ENCODE measurements around the gene CDH19. TPM values are rescaled to one million over a fixed set of nuclear protein-coding genes. Genes with fewer than 3 reads are reported as not detected.
A peak's percentile ranks its signal among the peaks of the same experiment; 100 is the strongest.
"Not testable (repeated sequence)": the region's sequence is repeated elsewhere in the genome, so short reads cannot be mapped to it uniquely, and the experiment has no call there.

Gene CDH19
- total RNA-seq, 1 donor from 2014 or later = under 0.01 TPM

DNA sequence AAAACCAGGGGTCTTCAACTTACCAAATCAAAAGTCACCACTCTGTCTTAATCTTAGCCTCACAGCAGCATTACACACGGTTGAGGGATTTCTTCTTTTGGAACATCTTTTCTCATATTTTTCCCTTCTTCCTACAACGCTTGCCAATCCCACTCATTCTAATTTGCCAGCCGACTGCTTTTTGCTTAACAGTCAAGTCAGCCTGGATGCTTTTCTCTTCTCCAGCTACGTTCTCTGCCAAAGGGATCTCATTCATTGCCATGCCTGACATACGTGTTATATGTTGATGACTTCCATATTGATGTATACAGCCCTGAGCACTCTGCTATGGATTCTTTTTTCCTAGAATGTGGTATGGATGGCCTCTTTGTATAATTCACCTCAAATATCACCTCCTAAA lies 37.3 kb downstream of the CDH19 start:
- DNase-seq (ENCODE audit: low read depth in 2 of 2) = no peak

DNA sequence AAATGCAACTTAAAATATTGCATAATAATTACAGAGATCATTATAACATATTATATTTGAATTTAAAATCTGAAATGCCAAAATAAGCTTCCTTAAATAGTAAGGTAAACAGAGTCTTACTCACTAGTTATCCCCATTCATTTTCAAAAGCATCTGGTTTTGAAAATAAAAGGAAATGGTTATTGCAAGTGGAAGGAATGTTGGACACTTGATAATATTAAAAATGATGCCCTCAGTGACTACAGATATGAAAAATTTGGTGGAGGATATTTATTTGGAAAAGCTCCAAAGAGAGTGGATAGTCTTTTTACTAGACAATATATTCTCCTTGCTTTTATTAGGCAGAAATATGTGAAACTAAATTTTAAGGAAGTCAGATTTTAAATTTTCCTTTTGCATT lies 39.7 kb downstream of the CDH19 start:
- DNase-seq (ENCODE audit: low read depth in 2 of 2) = peak; percentile 34 to 61

DNA sequence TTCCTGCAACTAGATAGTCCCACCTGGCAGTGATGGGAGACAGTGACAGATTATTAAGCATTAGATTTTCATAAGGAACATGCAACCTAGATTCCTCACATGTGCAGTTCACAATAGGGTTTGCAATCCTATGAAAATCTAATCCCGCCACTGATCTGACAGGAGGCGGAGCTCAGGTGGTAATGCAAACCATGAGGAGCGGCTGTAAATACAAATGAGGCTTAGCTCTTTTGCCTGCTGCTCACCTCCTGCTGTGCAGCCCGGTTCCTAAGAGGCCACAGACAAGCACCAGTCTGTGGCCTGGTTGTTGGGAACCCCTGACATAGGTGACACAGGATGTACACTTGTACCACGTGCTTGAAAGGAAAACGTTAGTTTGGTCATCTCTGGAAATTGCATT lies 41.6 kb downstream of the CDH19 start:
- DNase-seq (ENCODE audit: low read depth in 2 of 2) = no peak

DNA sequence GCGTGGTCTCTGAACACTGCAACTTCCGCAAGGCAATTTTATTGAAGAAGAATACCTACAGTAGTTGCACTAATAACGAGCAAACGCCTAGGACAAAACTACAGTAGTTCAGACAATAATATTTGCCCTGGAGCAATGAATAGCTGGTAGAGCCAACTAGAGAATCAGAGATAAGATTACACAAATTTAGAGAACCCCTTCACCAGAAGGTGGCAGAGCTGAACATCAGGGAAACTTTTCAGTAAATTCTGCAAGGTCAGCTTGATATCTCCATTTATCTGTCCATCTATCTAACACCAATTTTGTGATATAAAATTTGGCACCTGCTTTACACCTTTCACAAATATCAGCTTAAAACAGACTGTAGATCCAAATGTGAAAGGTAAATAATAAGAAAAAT lies 43.8 kb downstream of the CDH19 start:
- DNase-seq (ENCODE audit: low read depth in 2 of 2) = peak; percentile 60 to 68

DNA sequence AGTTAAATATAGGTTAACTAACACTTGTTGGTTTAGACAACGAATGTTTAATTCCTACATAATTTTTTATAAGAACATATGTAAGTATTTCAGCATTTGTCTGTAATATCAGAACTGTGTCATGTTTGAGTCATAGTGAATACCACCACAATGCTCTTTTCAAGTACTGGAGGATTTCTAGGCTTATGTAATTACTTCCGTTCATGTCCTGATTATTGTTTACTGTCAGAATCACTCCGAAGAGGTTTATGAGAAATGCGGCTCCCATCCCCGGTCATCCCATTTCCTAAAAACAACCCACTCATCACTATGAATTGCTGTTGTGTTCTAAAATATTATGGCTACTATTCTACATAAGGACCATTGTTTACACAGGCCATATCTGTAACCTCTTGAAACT lies 45.1 kb downstream of the CDH19 start:
- DNase-seq (ENCODE audit: low read depth in 2 of 2) = peak in 1 of 2 donors; percentile 55

DNA sequence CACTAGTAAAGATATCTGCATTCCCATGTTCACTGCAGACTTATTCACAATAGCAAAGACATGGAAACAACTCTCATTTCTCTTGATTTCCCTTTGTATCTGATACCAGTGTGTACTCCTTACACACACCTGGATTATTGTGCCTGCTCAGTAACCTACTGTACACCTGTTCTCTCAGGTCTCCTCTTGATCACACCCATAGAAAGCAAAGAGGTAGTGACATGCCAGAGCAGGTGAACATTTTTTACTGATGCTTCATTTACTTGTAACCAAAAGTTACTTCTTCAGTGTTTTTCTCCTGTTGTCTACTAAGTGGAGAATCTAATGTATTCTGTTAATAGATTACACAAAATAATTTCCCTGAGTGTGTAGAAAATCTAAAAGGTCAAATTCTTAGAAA lies 46.8 kb downstream of the CDH19 start:
- no peak for DNase-seq (ENCODE audit: low read depth in 2 of 2)

DNA sequence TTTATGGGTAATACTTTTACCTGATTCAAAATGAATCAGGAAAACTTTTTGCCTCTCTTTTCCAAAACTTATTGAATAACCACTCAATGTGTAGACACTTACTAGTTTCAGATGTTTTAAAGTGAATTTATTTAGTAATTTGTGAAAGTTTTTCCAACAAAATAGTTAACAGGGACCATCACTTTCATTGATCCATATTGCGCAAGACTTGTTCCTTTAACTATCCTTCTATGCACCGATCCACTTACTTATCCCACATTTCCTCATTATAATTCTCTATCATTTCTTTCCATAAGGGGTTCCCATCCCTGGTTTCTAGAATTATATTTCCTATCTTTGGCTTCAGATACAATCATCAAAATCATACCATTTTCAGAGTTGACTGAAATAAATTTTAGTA lies 48.3 kb downstream of the CDH19 start:
- DNase-seq (ENCODE audit: low read depth in 2 of 2) = no peak

DNA sequence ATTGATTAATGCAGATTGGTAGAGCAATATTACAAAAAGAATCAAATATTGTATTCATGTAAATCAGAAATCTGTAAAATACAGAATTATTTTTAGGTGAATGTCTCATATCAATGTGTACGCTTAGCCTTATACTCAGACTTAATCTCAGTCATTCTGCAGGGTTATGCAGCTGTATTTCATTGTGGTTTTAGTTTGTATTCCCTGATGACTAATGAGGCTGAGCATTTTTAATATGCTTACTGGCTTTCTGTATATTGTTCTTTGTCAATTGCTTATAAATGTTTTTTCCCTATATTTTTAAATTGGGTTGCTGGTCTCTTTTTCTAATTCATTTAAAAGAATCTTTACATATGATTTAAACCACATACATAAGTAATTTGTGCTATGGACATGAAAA lies 50.1 kb downstream of the CDH19 start:
- DNase-seq (ENCODE audit: low read depth in 2 of 2) = no peak

DNA sequence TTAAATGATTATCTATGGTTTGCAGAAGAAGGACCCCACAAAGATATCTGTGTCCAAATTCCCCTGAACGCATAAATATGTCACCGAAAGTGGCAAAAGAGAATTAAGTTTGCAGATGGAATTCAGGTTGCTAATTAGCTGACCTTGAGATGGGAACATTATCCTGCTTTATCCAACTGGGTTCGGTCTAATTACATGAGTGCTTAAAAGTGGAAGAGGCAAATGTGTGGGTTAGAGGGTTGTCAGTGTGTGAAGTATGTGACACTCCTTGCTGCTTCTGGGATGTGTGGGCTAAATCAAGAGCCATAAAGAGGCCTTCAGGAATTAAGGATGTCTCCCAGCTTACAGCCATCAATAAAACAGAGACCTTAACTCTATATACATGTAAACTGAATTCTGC lies 53.5 kb downstream of the CDH19 start:
- no peak for DNase-seq (ENCODE audit: low read depth in 2 of 2)

DNA sequence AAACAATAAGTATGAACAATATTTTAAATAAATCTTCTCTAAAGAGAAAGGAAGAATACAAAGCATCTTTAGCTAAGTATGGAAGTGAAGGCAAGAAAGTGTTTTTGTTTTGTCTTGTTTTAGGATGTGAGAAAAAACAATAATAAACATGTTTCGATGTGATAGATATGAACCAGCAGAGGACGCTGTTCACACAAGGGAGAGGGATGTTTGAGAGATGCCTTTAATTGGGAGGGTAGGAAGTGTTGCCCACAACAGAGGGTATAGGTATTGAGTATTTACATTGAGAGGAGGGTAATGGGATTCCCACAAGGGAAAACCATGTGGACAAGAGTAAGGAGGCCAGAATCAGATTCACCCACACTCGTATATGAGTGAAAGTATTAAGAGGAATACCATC lies 55.1 kb downstream of the CDH19 start:
- peak in 1 of 2 donors; percentile 6 for DNase-seq (ENCODE audit: low read depth in 2 of 2)

DNA sequence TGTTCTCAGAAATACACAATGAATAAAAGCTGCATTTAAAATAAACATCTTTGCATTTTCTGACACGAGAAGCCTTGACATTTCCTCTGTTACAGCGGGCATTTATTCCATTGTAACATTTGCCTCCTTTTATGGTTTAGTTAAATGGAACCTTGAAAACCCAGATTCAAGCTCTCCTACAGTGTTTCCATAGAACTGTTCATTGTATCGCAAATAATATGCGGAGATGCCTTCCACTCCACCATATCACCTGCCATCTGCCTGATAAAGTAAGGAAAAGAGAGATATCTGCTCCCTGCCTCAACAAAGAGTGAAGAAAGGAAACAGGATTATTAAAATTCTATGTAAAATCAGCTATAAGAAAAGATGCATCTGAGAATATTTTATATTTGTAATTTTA lies 69.8 kb downstream of the CDH19 start:
- DNase-seq (ENCODE audit: low read depth in 2 of 2) = no peak

DNA sequence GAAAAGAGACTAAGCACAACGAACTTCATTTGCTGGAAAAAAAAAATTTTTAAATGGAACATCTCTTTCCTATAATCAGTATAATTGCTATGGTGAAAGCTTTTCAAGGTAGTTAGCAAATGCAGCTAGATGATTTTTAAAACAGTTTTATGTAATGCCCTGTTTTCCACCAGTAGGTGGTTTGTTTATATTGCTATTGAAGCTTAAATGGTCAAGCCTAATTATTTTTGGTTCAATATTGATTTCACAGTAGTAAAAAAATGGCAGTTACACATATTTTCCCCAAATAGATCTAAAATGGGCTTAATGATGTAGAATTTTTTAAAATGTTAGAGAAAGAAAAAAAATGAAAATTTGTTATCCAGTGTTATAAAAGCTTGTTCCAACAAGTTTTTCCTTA lies 70.2 kb downstream of the CDH19 start:
- no peak for DNase-seq (ENCODE audit: low read depth in 2 of 2)

DNA sequence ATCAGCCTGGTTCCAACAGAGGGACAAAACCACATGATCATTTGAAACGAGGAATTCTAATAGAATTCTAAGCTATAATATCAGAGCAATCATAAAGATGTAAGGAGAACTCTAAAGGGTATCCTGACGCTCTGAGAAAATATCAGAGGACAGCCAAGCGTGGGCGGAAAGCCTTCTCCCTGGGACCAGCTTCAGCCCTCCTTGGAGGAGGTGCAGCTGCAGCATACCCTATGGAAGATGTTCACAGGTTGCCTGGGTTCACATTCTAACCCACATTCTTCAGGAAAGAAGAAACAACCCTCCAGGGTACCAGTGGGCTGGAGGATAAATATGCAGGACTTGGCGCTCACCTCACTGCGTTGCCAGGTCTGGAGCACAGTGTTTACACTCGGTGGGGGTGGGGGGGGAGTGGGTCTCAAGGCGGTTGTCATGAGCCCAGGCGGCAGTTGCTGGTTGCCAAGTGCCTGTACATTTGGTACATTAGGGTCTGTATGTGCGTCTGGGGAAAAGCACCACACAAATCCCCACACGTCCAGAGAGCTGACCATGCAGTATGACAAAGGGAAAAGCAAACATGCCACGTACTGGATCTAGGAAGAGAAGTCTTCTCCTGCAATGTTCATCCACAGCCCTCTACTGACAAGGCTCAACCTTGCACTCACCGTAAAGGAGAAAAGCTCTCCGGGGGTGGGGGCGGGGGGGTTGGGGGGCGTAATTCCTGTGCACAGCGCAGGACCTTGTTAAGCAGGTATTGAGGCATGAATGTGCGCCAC lies 80.5 kb downstream of the CDH19 start:
- DNase-seq (ENCODE audit: low read depth in 2 of 2) = no peak

DNA sequence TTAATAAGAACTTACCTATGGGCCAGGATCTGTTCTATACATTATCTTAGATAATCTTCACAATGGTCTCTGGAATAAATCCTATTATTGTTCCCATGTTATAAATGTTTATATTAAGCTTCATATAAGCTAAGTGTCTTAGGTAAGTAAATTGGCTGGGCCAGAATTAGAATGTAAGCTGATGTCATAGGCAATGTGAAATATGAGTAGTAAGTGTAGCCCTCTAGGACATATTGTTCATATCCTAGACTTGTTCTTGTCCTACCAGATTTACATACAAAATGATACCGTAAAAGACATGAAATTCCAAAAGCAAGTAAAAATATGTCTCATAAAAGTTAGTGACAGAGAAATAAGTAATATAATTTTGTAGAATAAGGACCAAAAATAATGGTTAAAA lies 89.9 kb downstream of the CDH19 start:
- DNase-seq (ENCODE audit: low read depth in 2 of 2) = no peak

DNA sequence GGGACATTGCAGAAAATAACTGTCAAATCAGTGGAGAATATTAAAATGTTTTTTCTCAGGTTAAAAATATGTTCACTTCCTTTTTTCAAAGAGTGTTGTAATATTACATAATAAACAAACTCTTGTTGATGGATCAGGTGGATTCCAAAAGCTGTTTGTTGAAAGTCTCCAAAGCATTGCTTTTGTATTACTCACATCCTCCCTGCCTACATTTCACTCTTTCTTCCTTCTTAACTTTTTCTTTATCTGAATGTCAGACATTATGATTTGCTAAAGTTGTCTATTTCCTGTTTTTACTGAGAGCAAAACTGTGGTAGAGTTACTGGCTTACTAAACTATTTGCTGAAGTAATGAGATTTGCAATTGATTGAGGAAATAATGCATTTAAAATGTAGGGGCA lies 92.1 kb downstream of the CDH19 start:
- peak; percentile 14 to 76 for DNase-seq (ENCODE audit: low read depth in 2 of 2)

DNA sequence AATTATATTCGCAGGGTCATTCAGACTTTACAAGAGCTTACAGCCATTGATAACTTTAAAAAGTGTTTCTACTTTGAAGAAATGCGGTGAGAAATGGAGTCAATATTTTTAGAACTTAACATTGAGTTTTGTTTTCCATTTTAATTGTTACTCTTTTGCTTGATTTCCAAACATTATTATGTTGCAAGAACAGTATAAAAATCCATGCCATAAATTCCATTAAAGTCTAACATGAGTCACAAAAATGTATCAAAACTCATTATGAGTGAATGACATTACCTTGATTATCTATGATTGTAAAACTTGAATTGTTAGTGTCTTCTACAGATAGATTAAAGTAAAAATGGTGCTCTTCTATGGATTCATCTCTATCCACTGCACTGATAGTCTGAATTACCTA lies 92.6 kb downstream of the CDH19 start:
- no peak for DNase-seq (ENCODE audit: low read depth in 2 of 2)

DNA sequence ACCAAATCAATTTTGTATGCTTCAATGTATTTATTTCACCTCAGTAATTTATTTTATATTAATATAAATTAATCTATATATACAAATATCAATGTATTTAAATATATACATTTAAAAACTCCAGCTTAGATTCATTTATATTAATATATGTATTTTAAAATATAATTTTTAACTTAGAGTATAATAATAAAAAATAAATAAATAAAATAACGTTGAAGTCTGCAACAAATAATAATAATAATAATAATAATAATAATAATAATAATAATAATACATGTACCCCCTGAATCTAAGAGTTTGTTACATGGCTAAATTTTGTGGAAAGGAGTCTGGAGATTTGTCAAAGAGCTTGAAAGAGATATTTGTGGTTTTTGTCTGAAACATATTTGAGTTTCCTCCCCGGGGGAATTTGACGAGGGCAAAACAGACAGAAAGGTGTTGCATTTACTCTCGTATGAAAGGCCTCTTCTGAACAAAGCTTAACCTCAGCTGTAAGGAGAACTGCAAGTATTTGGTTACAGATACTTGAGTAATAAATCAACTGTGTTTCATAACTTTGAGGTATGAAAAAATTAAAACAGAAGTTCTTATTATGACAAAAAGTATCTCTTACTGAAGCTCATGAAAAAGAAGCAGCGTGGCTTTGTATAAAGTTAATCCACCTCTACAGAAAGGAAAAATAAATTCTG lies 93.4 kb downstream of the CDH19 start:
- DNase-seq (ENCODE audit: low read depth in 2 of 2) = no peak

DNA sequence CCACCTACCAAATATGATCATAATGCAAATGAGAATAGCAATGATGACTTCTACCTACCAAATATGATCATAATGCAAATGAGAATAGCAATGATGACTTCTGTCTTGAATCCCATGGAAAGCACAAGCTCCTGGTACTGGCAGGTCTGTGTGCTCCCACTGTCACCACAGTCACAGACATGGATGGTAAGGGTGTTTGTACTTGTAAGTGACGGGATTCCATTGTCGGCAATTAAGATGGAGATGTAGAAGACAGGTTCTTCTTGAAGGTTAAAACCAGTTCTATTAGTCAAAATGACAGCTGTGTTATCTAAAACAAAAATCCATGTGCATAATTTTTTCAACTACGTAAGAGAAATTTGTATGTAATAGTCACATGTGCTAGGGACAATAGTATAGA lies 95.0 kb downstream of the CDH19 start:
- DNase-seq (ENCODE audit: low read depth in 2 of 2) = no peak

DNA sequence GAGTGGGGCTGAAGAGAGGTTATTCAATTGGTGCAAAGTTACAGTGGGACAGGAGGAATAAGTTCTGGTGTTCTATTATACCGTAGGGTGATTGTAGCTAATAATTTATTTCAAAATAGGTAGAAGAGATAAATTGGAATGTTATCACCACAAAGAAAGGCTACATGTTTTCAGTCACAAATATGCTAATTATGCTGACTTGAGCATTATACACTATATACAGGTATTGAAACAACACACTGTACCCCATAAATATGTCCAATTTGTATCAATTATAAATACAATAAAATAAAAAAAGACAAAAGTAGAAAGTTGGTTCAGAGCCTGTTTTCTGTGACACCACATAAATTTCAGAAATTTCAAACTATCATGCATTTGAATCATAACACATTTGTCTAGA lies 97.7 kb downstream of the CDH19 start:
- DNase-seq (ENCODE audit: low read depth in 2 of 2) = no peak

DNA sequence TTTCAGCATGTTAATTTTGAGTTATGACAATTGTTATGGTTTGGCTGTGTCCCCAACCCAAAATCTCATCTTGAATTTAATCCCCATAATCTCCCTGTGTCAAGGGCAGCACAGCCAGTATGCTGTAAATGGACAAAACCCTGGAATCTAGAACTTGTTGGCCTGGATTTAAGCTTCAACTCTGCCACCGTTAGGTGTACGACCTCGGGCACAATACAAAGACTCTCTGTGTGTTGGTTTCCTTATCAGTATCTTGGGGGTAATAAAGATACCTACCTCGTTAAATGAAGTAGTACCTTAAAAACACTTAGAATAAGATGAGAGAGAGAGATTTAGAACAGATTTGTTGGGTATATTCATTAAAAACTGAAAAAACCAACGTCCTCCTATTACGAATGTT lies 106.5 kb downstream of the CDH19 start:
- no peak for DNase-seq (ENCODE audit: low read depth in 2 of 2)

DNA sequence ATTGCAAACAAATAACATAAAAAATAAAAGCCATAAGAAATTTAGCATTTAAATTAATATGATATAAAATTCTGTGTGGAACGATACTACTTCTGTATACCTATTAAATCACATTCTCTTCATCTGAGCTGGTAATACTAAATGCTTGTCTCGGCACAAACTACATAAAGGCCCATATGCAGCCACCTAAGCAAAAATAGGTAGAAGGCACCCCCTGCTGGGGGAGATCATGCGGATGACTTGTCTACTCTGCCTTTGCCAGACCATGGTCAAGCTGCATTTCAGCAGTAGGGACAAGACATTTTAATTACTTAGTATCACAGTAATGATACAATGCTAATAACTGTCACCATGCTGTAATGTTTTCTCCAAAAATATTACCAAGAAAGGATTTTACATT lies 108.0 kb downstream of the CDH19 start:
- DNase-seq (ENCODE audit: low read depth in 2 of 2) = peak; percentile 58 to 72

DNA sequence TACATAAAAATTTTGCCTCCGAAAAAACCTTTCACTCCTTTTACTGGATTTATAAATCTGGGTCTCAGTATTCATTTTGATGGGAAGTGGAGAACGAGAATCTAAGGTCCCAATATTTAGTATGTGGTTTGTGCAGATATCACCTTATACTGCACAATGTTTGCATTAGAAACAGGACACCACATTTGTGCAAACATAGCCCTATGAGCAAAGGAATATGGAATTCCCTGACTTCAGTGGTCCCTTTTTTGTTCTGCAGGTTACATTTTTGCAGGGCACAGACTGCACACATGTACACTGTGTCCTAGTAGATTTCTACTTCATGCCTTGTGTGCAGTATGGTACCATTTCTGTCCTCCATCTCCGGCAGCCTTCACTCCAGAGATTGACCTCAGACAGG lies 130.0 kb downstream of the CDH19 start:
- no peak for DNase-seq (ENCODE audit: low read depth in 2 of 2)

DNA sequence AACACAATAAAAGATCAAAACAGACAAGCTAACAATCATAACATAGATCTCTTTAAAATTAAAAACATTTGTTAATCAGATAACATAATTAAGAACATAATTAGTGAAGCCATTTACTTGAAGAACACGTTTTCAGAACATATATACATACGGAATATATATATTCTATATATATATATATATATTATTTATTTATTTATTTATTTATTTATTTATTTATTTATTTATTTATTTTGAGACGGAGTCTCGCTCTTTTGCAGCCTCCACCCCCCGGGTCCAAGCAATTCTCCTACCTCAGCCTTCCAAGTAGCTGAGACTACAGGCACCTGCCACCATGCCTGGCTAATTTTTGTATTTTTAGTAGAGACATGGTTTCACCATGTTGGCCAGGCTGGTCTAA lies 137.7 kb downstream of the CDH19 start:
- DNase-seq (ENCODE audit: low read depth in 2 of 2) = not testable (repeated sequence)

All from dermis microvascular lymphatic vessel endothelial cell (primary cell).